Occipital lobe (tissue), 2 donors: ENCODE data around the gene VMP1. TPM values are rescaled to one million over a fixed set of nuclear protein-coding genes. Genes with fewer than 3 reads are reported as not detected.
"Not testable (repeated sequence)": the region's sequence is repeated elsewhere in the genome, so short reads cannot be mapped to it uniquely, and the experiment has no call there.

Source experiments
- DNase-seq: peaks from one replicate; lab custom pipeline; 2025; lab: John Stamatoyannopoulos, UW
- total RNA-seq: library from RNA; depleted of rRNA; stranded (reverse); fragments of >200 nt; gene quantifications from one replicate; pipeline ENCODE4 v1.2.3, GENCODE V29; 2014

The VMP1 gene
- total RNA-seq, 1 donor from 2014 or later = 238 TPM

- not testable (repeated sequence) for DNase-seq
Observed at GRCh38 chr17:59806322-59806721, 98.9 kb downstream of the VMP1 start.

GRCh38 chr17:59807892-59808509 is 100.5 kb downstream of the VMP1 start:
- DNase-seq = no peak

GRCh38 chr17:59810894-59811153 is 103.4 kb downstream of the VMP1 start:
- DNase-seq = no peak

GRCh38 chr17:59811209-59811608 is 103.8 kb downstream of the VMP1 start:
- DNase-seq = no peak

- no peak for DNase-seq
Observed at GRCh38 chr17:59812139-59812538, 104.7 kb downstream of the VMP1 start.

GRCh38 chr17:59814276-59814675 is 106.8 kb downstream of the VMP1 start:
- DNase-seq = no peak

GRCh38 chr17:59814685-59815084 is 107.2 kb downstream of the VMP1 start:
- DNase-seq = no peak

- no peak for DNase-seq
Observed at GRCh38 chr17:59815965-59816364, 108.5 kb downstream of the VMP1 start.

GRCh38 chr17:59825533-59826322 is 118.3 kb downstream of the VMP1 start:
- DNase-seq = no peak

- no peak for DNase-seq
Observed at GRCh38 chr17:59826706-59827453, 119.4 kb downstream of the VMP1 start.

- DNase-seq = no peak
Observed at GRCh38 chr17:59827721-59828477, 120.4 kb downstream of the VMP1 start.

GRCh38 chr17:59828478-59828760 is 121.0 kb downstream of the VMP1 start:
- DNase-seq = no peak

- DNase-seq = not testable (repeated sequence)
Observed at GRCh38 chr17:59828819-59829216, 121.4 kb downstream of the VMP1 start.

GRCh38 chr17:59829217-59830006 is 122.0 kb downstream of the VMP1 start:
- DNase-seq = no peak

- DNase-seq = no peak
Observed at GRCh38 chr17:59830007-59830630, 122.7 kb downstream of the VMP1 start.

- no peak for DNase-seq
Observed at GRCh38 chr17:59830846-59831486, 123.5 kb downstream of the VMP1 start.

- no peak for DNase-seq
Observed at GRCh38 chr17:59832883-59833379, 125.5 kb downstream of the VMP1 start.

- DNase-seq = no peak
Observed at GRCh38 chr17:59837308-59838051, 130.0 kb downstream of the VMP1 start.
